Upper lobe of left lung (tissue), 4 donors: ENCODE data around the gene GPR15LG.
"Not testable (repeated sequence)": the region's sequence is repeated elsewhere in the genome, so short reads cannot be mapped to it uniquely, and the experiment has no call there.

Experiments used
- EP300 ChIP-seq, 4 donors: sonication (generic); formaldehyde crosslinking; IDR thresholded peaks; one replicate each; pipeline ENCODE4 v1.5.1; 2017; ENCODE audit warnings: antibody characterized with exemption in 4 of 4, control low read depth in 2 of 4
- POLR2A ChIP-seq, 4 donors: fragments of 450-650 bp; IDR thresholded peaks; one replicate each; pipeline ENCODE4 v1.5.1; 2016 to 2017; ENCODE audit warnings: antibody characterized with exemption in 4 of 4, mild to moderate bottlenecking in 2 of 4
- POLR2AphosphoS5 ChIP-seq, 2 donors: sonication (generic); formaldehyde crosslinking; IDR thresholded peaks; one replicate each; pipeline ENCODE4 v1.5.1; 2017; ENCODE audit warnings: antibody characterized with exemption in 2 of 2
- TF ChIP-seq, protein P1 (sequence below), 6 experiments: fragments of 450-650 bp in 4 of 6; fragments of 200-600 bp in 2 of 6; sonication (generic) in 2 of 6; IDR thresholded peaks; one replicate each; pipeline ENCODE4 v1.5.1; 2016 to 2019; ENCODE audit warnings: antibody characterized with exemption in 6 of 6

DNA sequence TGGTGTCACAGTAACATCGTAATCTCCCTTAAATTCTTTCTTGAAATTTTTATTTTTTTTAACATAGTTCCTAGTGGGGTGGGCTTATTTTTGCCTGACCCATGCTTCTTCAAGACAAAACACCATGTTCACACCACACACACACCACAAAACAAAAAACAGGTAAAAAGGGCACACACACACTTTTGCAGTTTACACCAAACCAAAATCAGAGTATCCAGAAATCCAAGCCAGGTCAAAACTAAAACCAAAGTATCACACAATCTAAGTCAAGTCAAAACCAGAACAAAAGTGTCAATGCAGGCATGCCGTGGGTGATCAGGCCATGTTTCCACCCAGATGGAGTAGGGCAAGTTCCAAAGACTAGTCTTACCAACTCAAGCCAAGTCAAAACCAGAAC lies 2.4 kb upstream of the GPR15LG start:
- TF ChIP-seq, protein P1, sequence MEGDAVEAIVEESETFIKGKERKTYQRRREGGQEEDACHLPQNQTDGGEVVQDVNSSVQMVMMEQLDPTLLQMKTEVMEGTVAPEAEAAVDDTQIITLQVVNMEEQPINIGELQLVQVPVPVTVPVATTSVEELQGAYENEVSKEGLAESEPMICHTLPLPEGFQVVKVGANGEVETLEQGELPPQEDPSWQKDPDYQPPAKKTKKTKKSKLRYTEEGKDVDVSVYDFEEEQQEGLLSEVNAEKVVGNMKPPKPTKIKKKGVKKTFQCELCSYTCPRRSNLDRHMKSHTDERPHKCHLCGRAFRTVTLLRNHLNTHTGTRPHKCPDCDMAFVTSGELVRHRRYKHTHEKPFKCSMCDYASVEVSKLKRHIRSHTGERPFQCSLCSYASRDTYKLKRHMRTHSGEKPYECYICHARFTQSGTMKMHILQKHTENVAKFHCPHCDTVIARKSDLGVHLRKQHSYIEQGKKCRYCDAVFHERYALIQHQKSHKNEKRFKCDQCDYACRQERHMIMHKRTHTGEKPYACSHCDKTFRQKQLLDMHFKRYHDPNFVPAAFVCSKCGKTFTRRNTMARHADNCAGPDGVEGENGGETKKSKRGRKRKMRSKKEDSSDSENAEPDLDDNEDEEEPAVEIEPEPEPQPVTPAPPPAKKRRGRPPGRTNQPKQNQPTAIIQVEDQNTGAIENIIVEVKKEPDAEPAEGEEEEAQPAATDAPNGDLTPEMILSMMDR (IDR thresholded peaks at IDR 0.05), result not testable (repeated sequence)
- TF ChIP-seq POLR2A, EP300, POLR2AphosphoS5 (IDR thresholded peaks at IDR 0.05): not testable (repeated sequence)
